GM21619 (cell line): ENCODE data around the gene CASP12.
A peak's percentile ranks its signal among the peaks of the same experiment; 100 is the strongest.
"Not testable (repeated sequence)": the region's sequence is repeated elsewhere in the genome, so short reads cannot be mapped to it uniquely, and the experiment has no call there.

Experiments
- ATAC-seq: cut with Tn5 transposase; IDR thresholded peaks from one replicate; pipeline ENCODE4 v1.9.1; 2021; ENCODE audit not compliant: unreplicated experiment

The CASP12 gene

DNA sequence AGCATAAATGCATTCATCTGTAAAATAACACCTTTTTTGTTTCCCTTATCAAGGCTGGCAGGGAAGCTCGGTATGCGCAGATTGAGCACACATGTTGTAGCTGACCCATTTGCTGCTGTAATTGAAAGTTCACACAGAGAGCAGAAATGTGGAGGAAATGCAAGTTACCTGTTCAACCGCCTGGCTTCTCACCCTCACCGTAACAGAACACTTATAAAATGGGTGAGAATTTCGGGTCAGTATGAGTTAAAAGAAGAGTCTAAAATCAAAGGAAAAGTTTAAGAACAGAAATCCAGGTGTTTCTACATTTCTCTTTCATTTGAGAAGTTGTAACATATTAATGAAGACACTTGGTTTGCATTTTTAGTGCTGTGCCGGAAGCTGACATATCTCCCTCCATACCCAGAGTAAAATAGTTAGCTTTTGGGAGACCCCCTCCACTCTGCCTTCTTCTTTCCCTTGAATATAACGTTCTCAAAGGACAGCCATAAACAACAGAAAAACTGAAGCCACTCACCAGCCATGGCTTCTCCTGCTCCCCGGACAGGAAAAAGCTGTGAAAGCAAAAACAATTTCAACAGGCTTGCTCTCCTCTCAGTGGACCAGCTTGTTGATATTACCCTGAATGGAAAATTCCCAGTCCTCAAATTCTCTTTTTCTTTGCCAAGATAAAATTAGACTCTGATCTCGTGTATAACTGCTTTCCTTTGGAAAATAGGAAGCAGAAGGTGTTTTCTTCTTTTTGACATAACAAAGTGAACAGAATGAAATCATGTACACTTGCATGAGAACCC is at the start of gene CASP12:
CASP12 (minus strand) TSS at position 570 of the 794 bp plus-strand sequence.
- peak; percentile 83 for ATAC-seq

DNA sequence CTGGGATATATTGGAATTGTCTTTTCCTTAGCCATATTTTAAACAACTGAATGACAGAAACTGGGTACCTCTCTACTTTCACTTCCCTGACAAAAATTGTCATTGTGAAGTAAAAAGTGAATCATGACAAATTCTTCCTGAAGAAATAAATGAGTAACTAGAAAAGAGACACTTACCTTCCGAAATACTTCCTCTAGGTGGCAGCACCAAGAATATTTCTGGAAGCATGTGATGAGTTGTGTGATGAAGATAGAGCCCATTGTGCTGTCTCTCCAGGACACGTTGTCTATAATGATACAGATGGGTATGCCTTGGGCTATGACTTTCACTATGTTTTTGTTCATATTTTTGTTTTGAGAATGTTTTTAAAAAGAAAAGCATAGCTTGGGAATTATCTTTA is 48.6 kb upstream of the CASP12 start:
- peak; percentile 96 for ATAC-seq

DNA sequence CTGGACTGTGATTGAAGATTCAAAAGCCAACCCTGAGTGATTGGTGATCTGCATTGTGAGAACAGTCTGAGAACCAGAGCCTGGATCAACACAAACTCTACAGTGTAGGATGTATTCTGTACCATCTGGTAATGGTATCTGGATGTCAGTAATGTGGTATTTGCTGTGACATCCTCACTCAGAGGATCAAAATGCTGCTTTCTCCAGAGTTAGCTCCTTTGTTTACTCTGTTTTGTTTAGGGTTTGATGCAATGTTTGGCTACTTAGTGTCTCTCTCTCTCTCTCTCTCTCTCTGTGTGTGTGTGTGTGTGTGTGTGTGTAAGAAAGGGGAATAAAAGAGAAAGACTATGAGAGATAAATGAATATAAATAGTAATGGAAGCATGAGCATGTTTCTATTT is 45.8 kb upstream of the CASP12 start:
- no peak for ATAC-seq

DNA sequence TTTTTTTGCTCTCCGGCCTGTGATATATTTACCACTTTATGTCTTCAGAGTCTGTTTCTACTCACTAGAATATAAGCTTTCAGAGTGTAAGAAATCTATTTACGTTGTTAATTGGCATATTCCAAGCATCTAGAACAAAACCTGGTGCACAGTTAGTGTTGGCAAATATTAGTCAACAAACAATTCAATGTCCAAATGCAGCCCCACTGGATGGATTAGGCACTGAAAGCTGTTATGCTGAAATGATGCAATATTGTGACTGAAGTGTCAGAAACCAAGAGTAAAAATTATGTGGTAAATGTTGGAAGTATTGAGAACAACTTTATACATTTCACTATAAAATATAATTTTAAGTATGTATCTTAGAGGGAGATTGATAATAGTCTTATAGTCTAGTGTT is 45.3 kb upstream of the CASP12 start:
- no peak for ATAC-seq

DNA sequence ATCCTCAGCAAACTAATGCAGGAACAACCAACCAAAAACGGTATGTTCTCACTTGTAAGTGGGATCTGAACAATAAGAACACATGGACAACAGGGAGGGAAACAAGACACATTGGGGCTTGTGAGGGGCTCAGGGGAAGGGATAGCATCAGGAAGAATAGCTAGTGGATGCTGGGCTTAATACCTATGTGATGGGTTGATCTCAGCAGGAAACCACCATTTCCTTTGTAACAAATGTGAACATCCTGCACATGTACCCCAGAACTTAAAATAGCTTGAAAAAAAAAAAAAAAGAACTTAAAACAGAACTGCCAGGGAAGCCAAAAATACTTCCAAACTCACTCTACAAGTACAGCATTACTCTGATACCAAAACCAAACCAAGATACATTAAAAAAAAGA is 36.3 kb upstream of the CASP12 start:
- ATAC-seq, result no peak

DNA sequence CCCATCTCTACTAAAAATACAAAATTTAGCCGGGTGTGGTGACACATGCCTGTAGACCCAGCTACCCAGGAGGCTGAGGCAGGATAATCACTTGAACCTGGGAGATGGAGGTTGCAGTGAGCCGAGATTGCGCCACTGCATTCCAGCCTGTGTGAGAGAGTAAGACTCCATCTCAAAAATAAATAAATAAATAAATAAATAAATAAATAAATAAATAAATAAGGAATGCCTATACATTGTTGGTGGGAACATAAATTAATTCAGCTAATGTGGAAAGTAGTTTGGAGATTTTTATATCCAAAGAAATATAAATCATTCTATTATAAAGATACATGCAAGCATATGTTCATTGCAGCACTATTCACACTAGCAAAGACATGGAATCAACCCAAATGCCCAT is 35.8 kb upstream of the CASP12 start:
- ATAC-seq, result not testable (repeated sequence)

DNA sequence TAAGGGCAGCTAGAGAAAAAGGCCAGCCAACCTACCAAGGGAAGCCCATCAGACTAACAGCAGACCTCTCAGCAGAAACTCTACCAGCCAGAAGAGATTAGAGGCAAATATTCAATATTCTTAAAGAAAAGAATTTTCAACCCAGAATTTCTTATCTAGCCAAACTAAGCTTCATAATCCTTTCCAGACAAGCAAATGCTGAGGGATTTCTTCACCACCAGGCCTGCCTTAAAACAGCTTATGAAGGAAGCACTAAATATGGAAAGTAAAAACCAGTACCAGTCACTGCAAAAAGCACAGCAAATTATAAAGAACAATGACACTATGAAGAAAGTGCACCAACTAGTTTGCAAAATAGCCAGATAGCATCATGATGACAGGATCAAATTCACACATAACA is 30.6 kb upstream of the CASP12 start:
- no peak for ATAC-seq

DNA sequence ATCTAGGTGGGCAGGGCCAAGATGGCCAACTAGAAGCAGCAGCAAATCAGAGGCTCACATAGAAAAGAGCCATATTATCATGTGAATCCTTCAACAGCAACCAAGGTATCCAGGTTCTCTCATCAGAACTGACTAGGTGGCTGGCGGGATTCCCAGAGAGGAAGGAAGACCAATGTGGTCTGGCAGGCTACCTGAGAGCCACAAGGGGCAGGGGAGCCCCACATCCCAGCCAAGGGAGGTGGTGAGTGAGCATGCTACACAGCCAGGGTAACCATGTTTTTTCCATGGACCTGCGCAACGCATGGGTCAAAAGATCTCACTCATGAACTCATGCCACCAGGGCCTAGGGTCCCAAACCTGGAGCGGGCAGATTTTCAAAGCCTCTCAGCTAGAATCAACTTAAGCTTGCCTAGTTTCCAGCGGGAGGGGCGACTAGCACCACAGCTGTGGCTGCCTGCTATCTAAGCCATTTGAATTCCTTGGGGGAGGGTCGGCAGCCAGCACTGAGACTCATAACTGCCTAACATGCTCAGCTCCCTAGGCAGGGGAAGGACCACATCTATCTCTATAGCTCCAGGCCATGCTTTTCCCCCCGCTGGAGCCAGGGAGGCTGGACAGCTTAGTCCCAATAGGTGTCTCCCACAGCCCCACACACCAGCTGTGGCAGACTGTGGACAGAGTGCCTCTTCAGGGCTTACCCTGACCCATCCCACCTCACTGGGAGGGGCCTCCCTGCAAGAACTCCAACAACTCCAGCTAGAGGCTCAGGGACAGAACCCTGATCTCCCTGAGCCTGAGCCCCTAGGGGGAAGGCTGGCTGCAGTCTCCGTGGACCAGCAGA is 28.7 kb upstream of the CASP12 start:
- ATAC-seq, result no peak

DNA sequence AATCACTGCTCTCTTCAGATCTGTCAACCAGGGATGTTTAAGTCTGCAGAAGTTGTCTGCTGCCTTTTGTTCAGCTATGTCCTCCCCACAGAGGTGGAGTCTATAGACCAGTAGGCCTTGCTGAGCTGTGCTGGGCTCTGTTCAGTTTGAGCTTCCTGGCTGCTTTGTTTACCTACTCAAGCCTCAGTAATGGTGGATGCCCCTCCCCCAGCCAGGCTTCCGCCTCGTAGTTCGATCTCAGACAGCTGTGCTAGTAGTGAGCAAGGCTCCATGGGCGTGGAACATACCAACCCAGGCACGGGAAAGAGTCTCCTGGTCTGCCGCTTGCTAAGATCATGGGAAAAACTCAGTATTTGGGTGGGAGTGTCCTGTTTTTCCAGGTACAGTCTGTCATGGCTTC is 27.6 kb upstream of the CASP12 start:
- no peak for ATAC-seq

DNA sequence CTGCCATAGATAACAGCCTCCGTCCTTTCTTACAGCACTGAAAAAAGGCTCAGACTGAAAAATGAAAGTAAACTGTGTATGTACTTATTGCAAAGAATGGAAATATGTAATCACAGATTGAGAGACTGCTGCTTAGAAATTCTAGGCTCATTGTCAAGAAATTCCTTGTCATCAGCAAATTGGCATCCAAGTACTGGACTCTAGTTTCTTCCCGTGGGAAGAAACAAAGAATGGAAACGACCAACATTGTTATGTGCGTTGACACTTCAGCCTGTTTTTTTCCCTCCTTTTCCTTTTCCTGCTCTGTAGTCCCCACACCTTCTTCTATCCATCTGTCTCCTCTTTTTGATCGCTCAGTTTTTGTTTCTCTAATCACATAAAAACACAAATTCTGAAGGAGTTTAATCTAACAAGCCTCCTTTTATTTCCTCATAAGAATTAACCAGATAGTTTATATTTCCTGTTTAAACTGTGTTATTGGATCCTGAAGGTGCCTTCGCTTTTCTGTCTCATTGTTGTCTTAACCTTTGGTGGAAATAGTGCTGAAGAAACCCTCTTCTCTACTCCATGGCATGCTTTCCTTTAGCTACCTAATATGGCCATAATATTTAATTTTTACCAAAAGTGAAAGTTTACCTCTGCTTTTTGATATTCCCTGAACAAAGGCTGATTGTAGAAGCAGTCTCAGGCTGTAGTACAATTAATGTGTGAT is 20.0 kb upstream of the CASP12 start:
- peak; percentile 77 for ATAC-seq

DNA sequence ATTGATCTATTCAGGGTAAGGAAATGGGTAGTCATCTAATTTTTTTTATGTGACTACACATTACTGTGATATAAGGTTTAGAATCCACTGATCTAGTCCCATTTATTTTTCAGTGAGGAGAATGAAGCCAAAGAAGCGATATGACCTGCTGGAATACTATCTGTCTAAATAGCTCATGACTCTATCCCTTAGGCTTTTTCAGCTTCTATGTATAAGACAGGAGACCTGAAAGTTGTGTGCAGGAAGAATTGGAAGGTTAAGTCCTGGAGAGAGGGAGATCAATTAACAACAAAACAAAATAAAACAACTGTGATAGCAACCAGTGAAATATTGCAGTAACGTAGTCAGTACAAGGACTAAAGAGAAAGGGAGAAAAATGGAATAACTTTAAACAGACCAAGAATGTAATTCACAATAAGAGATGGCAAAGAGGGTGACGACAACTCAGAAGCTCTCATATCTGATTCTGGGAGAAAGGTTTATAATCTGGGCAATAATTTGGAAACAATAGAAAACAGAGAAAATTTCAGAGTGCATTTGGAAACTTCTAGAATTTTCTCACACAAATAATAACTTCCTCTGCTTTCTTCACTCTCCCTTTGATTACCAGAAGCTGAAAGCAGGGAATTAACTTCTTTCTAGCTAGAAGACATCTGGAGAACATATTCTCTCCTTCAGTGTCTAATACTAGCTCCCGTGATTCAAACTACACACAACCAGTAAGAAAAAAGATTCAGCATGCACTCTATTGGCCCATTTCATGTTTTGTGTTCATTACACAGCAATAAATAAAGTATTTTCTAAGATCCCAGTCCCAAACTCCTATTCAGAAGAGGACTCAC is 19.2 kb upstream of the CASP12 start:
- peak; percentile 28 for ATAC-seq

DNA sequence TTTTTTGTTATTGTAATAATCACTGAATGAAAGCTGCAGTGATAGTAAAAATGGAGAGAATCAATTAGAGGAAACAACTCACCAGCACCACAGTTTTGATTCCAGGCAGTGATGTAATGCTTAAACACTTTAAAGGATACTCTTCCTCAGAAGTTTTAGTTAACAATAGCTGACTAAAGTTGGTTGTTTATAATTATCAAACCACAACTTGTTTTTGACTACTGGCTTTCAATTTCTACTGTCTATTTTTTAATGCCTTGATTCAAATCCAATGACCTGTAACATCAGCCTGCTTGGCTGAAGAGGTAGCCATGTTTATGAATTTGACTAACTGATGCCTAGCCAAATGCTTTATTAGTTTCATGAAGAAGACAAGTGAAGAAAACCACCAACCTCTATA is 18.2 kb upstream of the CASP12 start:
- no peak for ATAC-seq

DNA sequence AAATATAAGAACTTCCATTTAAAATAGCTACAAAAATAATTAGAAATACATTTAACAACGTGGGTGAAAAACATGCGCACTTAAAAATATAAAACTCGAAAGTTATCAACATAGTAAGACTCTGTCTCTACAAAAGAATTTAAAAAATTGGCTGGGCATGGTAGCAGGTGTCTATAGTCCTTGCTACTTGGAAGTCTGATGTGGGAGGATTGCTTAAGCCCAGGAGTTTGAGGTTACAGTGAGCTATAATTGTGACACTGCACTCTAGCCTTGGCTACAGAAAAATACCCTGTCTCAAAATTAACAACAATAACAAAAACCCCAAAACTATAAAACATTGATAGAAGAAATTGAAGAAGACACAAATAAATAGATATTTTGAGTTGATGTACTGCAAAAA is 13.8 kb upstream of the CASP12 start:
- no peak for ATAC-seq

DNA sequence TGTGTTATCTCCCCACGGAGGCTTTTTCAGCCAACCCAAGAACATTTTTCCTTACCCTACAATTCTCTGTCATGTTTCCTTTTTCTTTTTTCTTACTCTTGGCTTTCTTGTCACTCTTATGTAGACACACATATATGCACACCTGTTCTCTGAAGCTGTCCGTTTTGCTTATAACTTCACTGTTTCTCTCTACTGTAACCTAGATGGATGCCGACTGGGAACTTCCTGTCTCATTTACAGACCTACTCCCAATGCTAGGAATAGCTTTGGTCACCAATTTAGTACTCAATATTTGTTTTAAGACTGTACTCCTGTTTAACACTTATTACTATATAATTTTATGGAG is 9.9 kb upstream of the CASP12 start:
- ATAC-seq, result no peak

DNA sequence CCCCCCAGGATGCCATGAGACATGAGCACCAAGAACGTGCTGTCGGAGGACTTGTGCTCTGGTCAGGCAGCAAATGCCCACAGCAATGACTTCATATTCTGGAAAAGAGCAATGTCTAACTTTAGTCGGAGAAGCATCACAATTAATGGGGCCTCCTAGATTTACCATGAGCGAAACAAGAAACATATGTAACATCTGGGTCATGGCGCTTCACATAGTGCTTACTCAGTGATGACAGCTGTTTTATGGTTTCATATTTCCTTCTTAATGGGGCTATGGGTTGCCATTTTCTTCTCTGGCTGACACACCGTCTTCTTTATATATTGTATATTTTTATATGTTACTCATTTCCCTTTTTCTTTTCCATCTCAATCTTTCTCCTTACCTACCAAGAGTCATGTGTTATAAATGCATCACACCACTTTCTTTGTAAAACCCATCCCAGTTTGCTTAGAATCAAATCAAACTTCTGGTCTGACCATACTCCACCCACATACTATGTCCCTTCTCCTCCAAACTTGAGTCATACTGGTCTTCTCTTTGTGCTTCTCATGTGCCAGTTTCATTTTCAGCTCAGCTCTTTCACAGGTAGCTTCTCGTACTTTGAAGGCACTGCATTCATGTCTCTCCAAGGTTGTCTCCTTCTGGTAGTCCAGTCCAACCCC is 9.4 kb upstream of the CASP12 start:
- peak; percentile 89 for ATAC-seq

DNA sequence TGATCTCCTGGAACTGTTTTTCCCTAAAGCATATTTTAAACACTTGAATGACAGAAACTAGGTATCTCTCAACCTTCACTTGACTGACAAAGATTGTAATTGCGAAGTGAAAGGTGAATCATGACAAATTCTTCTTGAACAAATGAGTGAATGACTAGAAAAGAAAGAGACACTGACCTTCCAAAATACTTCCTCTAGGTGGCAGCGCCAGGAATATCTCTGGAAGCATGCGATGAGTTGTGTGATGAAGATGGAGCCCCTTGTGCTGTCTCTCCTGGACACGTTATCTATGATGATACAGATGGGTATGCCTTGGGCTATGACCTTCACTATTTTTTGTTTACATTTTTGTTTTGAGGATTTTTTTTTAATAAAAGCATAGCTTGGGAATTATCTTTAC is 7.0 kb upstream of the CASP12 start:
- no peak for ATAC-seq

DNA sequence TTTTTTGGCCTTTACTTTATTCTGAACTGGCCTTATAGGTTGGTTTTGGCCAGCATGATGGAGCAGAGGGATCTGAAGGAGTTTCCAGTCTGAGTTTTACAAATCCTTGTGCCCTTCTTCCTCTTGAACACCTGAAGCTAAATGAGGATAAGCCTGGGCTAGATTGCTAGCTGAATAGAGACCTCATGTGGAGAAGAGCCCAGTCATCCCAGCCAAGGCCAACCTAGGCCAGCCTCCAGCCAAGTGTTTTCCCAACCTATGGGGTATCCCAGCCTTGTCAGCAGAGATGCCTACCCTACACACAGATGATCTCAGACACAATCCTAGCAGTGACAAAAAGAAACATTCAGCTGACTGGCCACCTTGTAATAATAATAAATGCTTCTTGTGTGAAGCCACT is 966 bp upstream of the CASP12 start:
- no peak for ATAC-seq

DNA sequence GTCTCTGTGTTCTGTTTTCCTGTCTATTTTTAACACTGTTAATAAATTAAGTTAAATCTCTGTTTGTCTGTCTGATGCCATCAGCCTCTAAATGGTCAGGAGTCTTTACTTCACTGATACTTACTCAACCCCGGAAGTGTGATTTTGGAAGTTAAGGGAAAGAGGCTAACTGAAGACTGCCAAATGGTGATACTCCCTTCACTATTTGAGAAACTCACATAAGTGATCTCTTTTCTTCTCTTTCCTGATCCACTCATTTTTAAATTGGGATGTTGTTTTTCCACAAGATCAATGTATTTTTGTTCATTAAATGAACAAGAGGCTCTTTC is 389 bp upstream of the CASP12 start:
- ATAC-seq, result no peak

DNA sequence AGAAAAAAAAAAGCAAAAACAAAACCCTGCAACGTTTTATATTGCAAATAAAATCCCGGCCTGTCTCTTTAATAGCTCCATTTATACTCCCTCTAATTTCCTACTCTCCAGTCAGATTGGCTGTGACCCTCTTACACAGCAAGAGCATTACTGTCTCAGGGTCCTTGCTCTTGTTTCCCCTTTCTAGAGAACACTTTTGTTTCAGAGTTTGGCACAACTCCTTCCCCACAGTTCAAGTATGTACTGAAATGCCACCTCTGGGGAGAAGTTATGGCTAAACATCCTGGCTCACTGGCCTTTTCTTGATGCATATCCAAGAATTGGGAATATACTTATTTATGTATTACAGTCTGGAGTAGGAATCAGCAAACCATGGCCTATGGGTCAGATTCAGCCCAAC is 2.6 kb downstream of the CASP12 start:
- ATAC-seq, result no peak

DNA sequence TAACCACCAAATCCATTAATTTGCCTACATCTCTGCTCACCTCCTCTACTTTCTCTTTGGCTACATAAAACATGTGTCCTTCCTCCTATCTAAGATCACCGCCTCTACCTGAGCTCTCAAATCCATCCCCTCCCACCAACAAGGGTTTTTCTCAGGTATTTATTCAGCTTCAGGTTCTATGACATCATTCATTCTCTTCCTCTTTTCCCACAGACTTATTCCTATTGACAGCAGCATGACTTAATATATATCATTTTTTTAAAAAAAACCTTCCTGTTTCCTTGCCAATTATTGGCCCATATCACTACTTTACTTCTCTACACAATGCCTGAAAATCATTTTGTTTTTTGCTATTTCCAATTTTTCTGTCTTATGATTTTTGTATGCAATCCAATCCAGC is 4.4 kb downstream of the CASP12 start:
- no peak for ATAC-seq
